IPS-15b (cell line): ENCODE measurements around the gene TGFBRAP1.

ENCODE experiments used
- H3K27me3 ChIP-seq: one replicate; pipeline ENCODE4 v1.6.1; 2013; ENCODE audit warnings: low read length; ENCODE audit not compliant: control insufficient read depth, insufficient read depth
- H3K36me3 ChIP-seq: one replicate; pipeline ENCODE4 v1.6.1; 2013; ENCODE audit warnings: low read length; ENCODE audit not compliant: control insufficient read depth, insufficient read depth
- H3K4me1 ChIP-seq: one replicate; pipeline ENCODE4 v1.6.1; 2013; ENCODE audit warnings: mild to moderate bottlenecking, low read length; ENCODE audit not compliant: control insufficient read depth, insufficient read depth
- H3K4me3 ChIP-seq: one replicate; pipeline ENCODE4 v1.5.1; 2013; ENCODE audit warnings: low read depth, low read length
- H3K9ac ChIP-seq: one replicate; pipeline ENCODE4 v1.6.1; 2013; ENCODE audit warnings: low read depth, mild to moderate bottlenecking, low read length
- H3K9me3 ChIP-seq: one replicate; pipeline ENCODE4 v1.6.1; 2013; ENCODE audit warnings: mild to moderate bottlenecking, low read length; ENCODE audit not compliant: control insufficient read depth, insufficient read depth

TGFBRAP1 gene

DNA sequence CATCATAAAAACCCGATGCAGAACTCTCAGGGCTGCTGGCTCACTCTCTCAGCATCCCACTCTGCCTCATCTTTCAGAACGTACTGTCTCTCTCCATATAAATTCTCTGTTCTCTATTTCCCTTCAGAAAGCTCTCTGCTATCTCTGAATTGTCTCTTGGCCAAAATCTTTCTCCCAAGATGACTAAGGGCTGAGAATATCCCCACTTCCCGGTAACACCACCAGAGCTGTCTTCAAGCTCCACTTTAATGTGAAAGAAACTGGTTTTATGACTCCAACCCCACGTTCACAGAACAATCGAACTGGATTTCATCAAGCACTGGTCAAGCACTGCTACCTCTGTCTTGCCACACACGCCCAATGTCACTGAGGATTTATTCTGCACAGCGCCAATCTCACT lies 22.4 kb downstream of the TGFBRAP1 start:
- Histone ChIP-seq H3K27me3 (no peaks in the 10 kb centered on the region), H3K9ac (no peak overlapping the region), H3K9me3 (no peaks in the 10 kb centered on the region), H3K4me3 (no peak overlapping the region), H3K4me1 (no peaks in the 10 kb centered on the region), H3K36me3 (peaks cover 13% of the 10 kb centered on the region)

GRCh38 chr2:105301646-105302045 lies 27.9 kb downstream of the TGFBRAP1 start:
- Histone ChIP-seq H3K4me3 (no peak overlapping the region), H3K9ac (no peak overlapping the region), H3K9me3 (no peaks in the 10 kb centered on the region), H3K4me1 (no peaks in the 10 kb centered on the region), H3K27me3 (no peaks in the 10 kb centered on the region), H3K36me3 (peaks cover 2% of the 10 kb centered on the region)

GRCh38 chr2:105299290-105299689 lies 30.2 kb downstream of the TGFBRAP1 start:
- no peaks in the 10 kb centered on the region for H3K9me3 ChIP-seq
- no peaks in the 10 kb centered on the region for H3K27me3 ChIP-seq
- H3K4me1 ChIP-seq = no peaks in the 10 kb centered on the region
- no peaks in the 10 kb centered on the region for H3K36me3 ChIP-seq
- H3K4me3 ChIP-seq = no peak overlapping the region
- no peak overlapping the region for H3K9ac ChIP-seq

- Histone ChIP-seq H3K9me3 (no peaks in the 10 kb centered on the region), H3K4me1 (no peaks in the 10 kb centered on the region), H3K36me3 (no peaks in the 10 kb centered on the region), H3K4me3 (no peak overlapping the region), H3K9ac (no peak overlapping the region), H3K27me3 (no peaks in the 10 kb centered on the region)
Measured at GRCh38 chr2:105298017-105298416, 31.5 kb downstream of the TGFBRAP1 start.

GRCh38 chr2:105297216-105297615 lies 32.3 kb downstream of the TGFBRAP1 start:
- H3K4me1 ChIP-seq = no peaks in the 10 kb centered on the region
- no peaks in the 10 kb centered on the region for H3K9me3 ChIP-seq
- H3K4me3 ChIP-seq = no peak overlapping the region
- H3K27me3 ChIP-seq = no peaks in the 10 kb centered on the region
- H3K36me3 ChIP-seq = no peaks in the 10 kb centered on the region
- H3K9ac ChIP-seq = no peak overlapping the region

DNA sequence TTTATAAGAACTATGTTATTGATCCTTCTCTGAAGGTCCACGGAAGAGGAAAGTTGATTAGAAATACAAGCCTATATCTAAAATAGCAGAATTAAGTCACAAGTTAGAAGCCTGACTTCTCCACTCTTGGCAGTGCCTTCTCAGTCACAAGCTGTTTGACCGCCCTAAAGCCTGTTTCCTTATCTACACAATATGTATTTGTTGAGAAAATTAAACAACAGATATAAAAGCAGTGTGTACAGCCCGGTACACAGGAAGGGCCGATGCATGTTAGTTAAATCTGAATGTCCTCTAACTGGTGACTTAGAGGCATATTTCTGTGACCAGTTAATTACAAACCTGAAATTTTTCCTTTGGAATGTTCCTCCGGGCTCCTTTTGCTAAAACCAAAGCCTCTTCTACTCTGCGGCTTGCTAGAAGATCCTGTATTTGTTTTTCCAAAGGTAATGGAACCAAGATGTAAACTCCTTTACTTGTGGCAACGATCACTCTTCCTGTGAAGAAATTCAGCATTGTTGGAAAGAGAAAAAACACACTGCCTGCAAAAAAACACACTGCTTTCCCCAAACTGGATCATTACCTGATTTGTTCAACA lies 33.4 kb downstream of the TGFBRAP1 start:
- Histone ChIP-seq H3K4me3 (no peak overlapping the region), H3K9me3 (no peaks in the 10 kb centered on the region), H3K9ac (no peak overlapping the region), H3K36me3 (no peaks in the 10 kb centered on the region), H3K4me1 (no peaks in the 10 kb centered on the region), H3K27me3 (no peaks in the 10 kb centered on the region)

DNA sequence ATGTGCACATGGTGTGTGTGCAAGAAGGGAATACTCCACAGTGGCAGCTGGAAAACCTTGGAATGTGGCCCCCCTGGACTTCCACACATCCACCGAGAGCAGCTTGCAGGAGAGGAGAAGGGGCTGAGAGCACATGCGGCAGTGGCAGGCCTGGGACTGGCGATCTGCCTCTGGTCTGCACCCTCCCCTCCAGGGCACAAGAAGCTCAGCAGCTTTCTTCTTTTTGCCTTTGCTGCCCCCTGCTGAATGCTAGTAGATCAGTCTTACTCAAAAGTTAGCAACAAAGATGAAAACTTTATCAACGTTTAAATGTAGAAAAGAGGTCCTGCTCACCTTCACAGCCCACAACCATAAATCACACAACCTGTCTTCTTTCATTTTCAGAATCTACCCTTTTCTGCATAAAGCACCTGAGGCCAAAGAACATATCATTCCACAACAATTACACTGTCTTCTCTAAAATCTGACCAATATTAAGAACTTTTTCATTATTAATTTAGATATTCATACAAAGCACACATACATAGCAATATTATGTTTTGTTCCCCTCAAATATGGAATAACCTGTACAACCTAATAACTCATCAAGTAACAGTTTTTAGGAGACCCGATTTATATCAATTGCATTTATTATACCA lies 34.6 kb downstream of the TGFBRAP1 start:
- Histone ChIP-seq H3K4me3 (no peak overlapping the region), H3K36me3 (no peaks in the 10 kb centered on the region), H3K9ac (no peak overlapping the region), H3K9me3 (no peaks in the 10 kb centered on the region), H3K4me1 (no peaks in the 10 kb centered on the region), H3K27me3 (no peaks in the 10 kb centered on the region)

- H3K4me3 ChIP-seq = no peak overlapping the region
- H3K27me3 ChIP-seq = no peaks in the 10 kb centered on the region
- H3K9me3 ChIP-seq = no peaks in the 10 kb centered on the region
- no peaks in the 10 kb centered on the region for H3K36me3 ChIP-seq
- H3K9ac ChIP-seq = no peak overlapping the region
- H3K4me1 ChIP-seq = no peaks in the 10 kb centered on the region
Measured at GRCh38 chr2:105294046-105294445, 35.5 kb downstream of the TGFBRAP1 start.

- H3K36me3 ChIP-seq = no peaks in the 10 kb centered on the region
- H3K4me3 ChIP-seq = no peak overlapping the region
- H3K4me1 ChIP-seq = no peaks in the 10 kb centered on the region
- no peaks in the 10 kb centered on the region for H3K27me3 ChIP-seq
- no peaks in the 10 kb centered on the region for H3K9me3 ChIP-seq
- H3K9ac ChIP-seq = no peak overlapping the region
Measured at GRCh38 chr2:105291981-105292380, 37.6 kb downstream of the TGFBRAP1 start.

DNA sequence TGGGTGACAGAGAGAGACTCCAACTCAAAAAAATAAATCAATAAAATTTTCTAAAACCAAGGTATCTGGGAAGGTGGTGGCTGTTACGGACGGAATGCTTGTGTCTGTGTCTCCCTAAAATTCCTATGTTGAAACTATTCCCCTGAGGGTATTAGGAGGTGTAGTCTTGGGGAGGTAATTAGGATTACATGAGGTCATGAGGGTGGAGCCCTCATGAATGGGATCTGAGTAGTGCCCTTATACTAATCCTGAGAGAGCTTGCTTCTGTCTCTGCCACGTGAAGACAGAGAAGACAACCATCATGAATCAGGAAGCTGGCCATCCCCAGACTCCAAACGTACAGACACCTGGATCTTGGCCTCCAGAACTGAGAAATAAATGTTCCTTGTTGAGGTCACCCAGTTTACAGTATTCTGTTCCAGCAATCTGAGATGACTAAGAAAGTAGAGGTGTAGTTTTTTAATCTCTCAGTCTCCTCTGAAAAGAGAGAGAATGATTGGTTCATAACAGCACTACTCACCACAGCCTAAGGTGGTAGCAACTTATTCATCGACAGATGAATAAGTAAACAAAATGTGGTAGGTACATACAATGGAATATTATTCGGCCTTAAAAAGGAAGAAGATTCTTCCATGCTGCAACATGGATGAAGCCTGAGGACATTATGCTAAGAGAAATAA lies 38.4 kb downstream of the TGFBRAP1 start:
- Histone ChIP-seq H3K4me3 (no peak overlapping the region), H3K9me3 (no peaks in the 10 kb centered on the region), H3K36me3 (no peaks in the 10 kb centered on the region), H3K27me3 (no peaks in the 10 kb centered on the region), H3K9ac (no peak overlapping the region), H3K4me1 (no peaks in the 10 kb centered on the region)

DNA sequence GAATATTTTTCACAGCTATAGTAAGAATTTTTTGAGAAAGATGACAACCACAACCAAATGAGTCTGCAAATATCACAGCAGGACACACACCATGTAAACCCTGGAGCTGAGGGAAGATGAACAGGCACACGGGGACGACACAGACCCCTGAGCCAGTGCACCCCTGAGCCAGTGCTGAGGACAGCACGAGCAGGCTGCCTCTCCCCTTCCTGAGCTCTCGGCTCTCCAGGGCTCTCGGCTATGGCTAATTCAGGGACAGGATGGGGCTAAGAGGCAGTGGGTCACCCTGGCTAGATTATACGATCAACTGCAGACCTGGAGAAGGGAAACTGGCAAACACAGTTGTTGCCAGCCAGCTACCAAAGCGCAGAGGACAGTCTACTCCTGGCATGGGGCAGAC lies 41.4 kb downstream of the TGFBRAP1 start:
- H3K4me3 ChIP-seq = no peak overlapping the region
- no peak overlapping the region for H3K9ac ChIP-seq

DNA sequence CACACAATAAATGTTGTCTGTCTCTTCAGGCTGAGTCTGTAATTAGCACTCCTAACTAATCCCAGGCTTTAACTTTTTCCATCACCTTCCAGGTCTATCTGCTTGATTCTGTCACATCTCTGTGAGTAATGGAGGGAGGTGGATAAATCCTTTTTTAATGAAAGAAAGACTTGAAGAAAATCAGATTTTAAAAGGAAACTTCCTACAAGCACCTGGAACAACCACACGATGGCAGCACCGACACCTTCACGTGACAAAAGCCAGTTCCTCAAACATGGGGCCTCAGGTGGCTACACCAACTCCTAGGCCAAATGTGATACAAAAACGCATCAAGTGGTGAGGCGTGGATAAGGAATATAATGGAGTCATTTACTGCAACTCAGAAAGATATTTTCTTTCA lies 41.8 kb downstream of the TGFBRAP1 start:
- H3K9ac ChIP-seq = no peak overlapping the region
- no peaks in the 10 kb centered on the region for H3K36me3 ChIP-seq
- H3K9me3 ChIP-seq = no peaks in the 10 kb centered on the region
- H3K4me1 ChIP-seq = no peaks in the 10 kb centered on the region
- H3K4me3 ChIP-seq = no peak overlapping the region
- no peaks in the 10 kb centered on the region for H3K27me3 ChIP-seq

More for the DNA sequence above, 41.4 kb downstream of the TGFBRAP1 start:
- no peaks in the 10 kb centered on the region for H3K4me1 ChIP-seq
- H3K27me3 ChIP-seq = no peaks in the 10 kb centered on the region
- no peaks in the 10 kb centered on the region for H3K36me3 ChIP-seq
- no peaks in the 10 kb centered on the region for H3K9me3 ChIP-seq
